ENCODE measurements around the gene B3GALT5. TPM values are rescaled to one million over a fixed set of nuclear protein-coding genes. Genes with fewer than 3 reads are reported as not detected.

Gene B3GALT5
- total and polyA plus RNA-seq, 2 of the 4 experiments (the other 2 are of a cell fraction), result 0.05 to 0.18 TPM

GRCh38 chr21:39604951-39605350 is 7.8 kb upstream of the B3GALT5 start:
- no peak overlapping the region for H3K23ac ChIP-seq (ENCODE audit: low read depth, low read length)
- no peak overlapping the region for H2AFZ ChIP-seq (replicated peaks; ENCODE audit: low read length, poor library complexity)
- H4K20me1 ChIP-seq (ENCODE audit: insufficient read depth, low read length), result no peaks in the 10 kb centered on the region
- intact Hi-C loops (cut with micrococcal nuclease) (no loop called here), dilution Hi-C loops (cut with HindIII; ENCODE audit: low sequenced_read_pairs, unreplicated experiment) (no loop called here), in situ Hi-C loops (cut with MboI; ENCODE audit: low sequenced_read_pairs) (no loop called here)
- H3K14ac ChIP-seq (replicated peaks; ENCODE audit: low read depth, low read length), result no peak overlapping the region
- no peak overlapping the region for H3K4ac ChIP-seq (ENCODE audit: low read depth, low read length)
- DNase-seq (no peak), ATAC-seq (ENCODE audit: low read depth) (no peak)
- H3K56ac ChIP-seq (ENCODE audit: extremely low read depth, insufficient read depth, low read length), result no peak overlapping the region
- H3K9ac ChIP-seq (ENCODE audit: low read depth, low read length), result no peak overlapping the region
- TF ChIP-seq USF2 (IDR thresholded peaks at IDR 0.05; ENCODE audit: low read depth, low read length), result no peak
- no peak for TF ChIP-seq MXI1 (IDR thresholded peaks at IDR 0.05; ENCODE audit: borderline replicate concordance, low read depth, low read length)
- TF ChIP-seq ELK1 (IDR thresholded peaks at IDR 0.05; ENCODE audit: borderline replicate concordance, low read depth, low read length), result no peak
- TF ChIP-seq RAD21 (IDR thresholded peaks at IDR 0.05; ENCODE audit: low read length), result no peak
- TF ChIP-seq BHLHE40 (IDR thresholded peaks at IDR 0.05; ENCODE audit: low read depth, low read length), result no peak
- no peak for TF ChIP-seq POLR2A (IDR thresholded peaks at IDR 0.05; ENCODE audit: low read depth, low read length)
- no peak for TF ChIP-seq FOS (IDR thresholded peaks at IDR 0.05; ENCODE audit: low read depth, low read length)
- no peak for TF ChIP-seq CEBPB (IDR thresholded peaks at IDR 0.05; ENCODE audit: low read depth, low read length)
- no peak for TF ChIP-seq MAZ (IDR thresholded peaks at IDR 0.05; ENCODE audit: borderline replicate concordance, low read depth, low read length)
- no peak for TF ChIP-seq MAFK (IDR thresholded peaks at IDR 0.05; ENCODE audit: low read depth, low read length)
- no peak for TF ChIP-seq CTCF (conservative IDR thresholded peaks at IDR 0.05; ENCODE audit: low read depth, low read length)
- TF ChIP-seq NFE2L2 (IDR thresholded peaks at IDR 0.05; ENCODE audit: low read depth, low read length), result no peak
- no peak for TF ChIP-seq CHD1 (IDR thresholded peaks at IDR 0.05; ENCODE audit: low read depth, low read length)
- no peak for TF ChIP-seq SMC3 (IDR thresholded peaks at IDR 0.05; ENCODE audit: low read depth, low read length)
- TF ChIP-seq RFX5 (IDR thresholded peaks at IDR 0.05; ENCODE audit: low read depth, low read length), result no peak
- no peak for TF ChIP-seq RCOR1 (IDR thresholded peaks at IDR 0.05; ENCODE audit: insufficient replicate concordance, low read length)
- no TSS peak for BruUV-seq (replicated peaks)
- H2BK20ac ChIP-seq (ENCODE audit: low read depth, low read length), result no peak overlapping the region
- no peak overlapping the region for H4K8ac ChIP-seq (ENCODE audit: low read depth in 2 of 2, low read length in 2 of 2)
- CTCF ChIA-PET, result no interaction called here
- no peak overlapping the region for H2BK15ac ChIP-seq (ENCODE audit: low read depth, low read length)
- no peak overlapping the region for H4K5ac ChIP-seq (ENCODE audit: low read depth, low read length)
- H2BK5ac ChIP-seq (ENCODE audit: low read depth, low read length, poor library complexity, severe bottlenecking), result no peak overlapping the region
- 80% methylated on average over 5 of the region's 8 CpGs; no CpG with 5 or more reads in 1 of the 2 experiments for WGBS, 2 experiments (ENCODE audit: extremely low coverage in 2 of 2, insufficient read length in 1 of 2)
- POLR2A ChIA-PET (ENCODE audit: unreplicated experiment), result no interaction called here
- no peak overlapping the region for H3K27ac ChIP-seq (ENCODE audit: insufficient read depth, low read length)
- H3K9me3 ChIP-seq (ENCODE audit: control insufficient read depth, insufficient read depth, low read length), result no peaks in the 10 kb centered on the region
- no peaks in the 10 kb centered on the region for H3K79me1 ChIP-seq (ENCODE audit: low read depth in 1 of 2, low read length in 2 of 2)
- no peak overlapping the region for H2BK120ac ChIP-seq (ENCODE audit: low read depth, low read length)
- H4K91ac ChIP-seq (ENCODE audit: insufficient read depth, low read depth, low read length), result no peak overlapping the region
- H2AK9ac ChIP-seq (replicated peaks; ENCODE audit: low read depth, low read length, poor library complexity), result no peak overlapping the region
- H3K27me3 ChIP-seq (ENCODE audit: control insufficient read depth, insufficient read depth, low read length), result peaks cover 2% of the 10 kb centered on the region; the same call in 1 of the 2 replicates
- H3K18ac ChIP-seq (ENCODE audit: low read depth, low read length), result no peak overlapping the region
- H3K4me2 ChIP-seq (ENCODE audit: low read depth, low read length), result no peak overlapping the region
- H3K9me1 ChIP-seq (ENCODE audit: insufficient read depth, low read length), result no peaks in the 10 kb centered on the region
- no peak overlapping the region for H2AK5ac ChIP-seq (ENCODE audit: low read depth, low read length)
- no peaks in the 10 kb centered on the region for H3K36me3 ChIP-seq (ENCODE audit: control insufficient read depth, insufficient read depth, low read length)
- no peak overlapping the region for H3K4me3 ChIP-seq (ENCODE audit: insufficient read depth, low read depth, low read length)
- no peaks in the 10 kb centered on the region for H3K4me1 ChIP-seq (ENCODE audit: control insufficient read depth, insufficient read depth, low read length)
